Epithelial cell of proximal tubule (primary cell): ENCODE results near the gene TMEM163. TPM values are rescaled to one million over a fixed set of nuclear protein-coding genes. Genes with fewer than 3 reads are reported as not detected.

Experiments
- DNase-seq: peaks from one replicate; pipeline ENCODE4 v3.0.0-alpha.2; 2011; ENCODE audit warnings: low read depth
- H3K4me3 ChIP-seq: 2 replicates; pipeline ENCODE4 v1.5.1; 2011; ENCODE audit warnings: low read depth, mild to moderate bottlenecking, low read length
- total RNA-seq: library from RNA; depleted of rRNA; stranded (reverse); fragments of >200 nt; gene quantifications from 2 replicates; pipeline ENCODE4 v1.2.3, GENCODE V29; 2015
- TF ChIP-seq, protein P1 (sequence below): conservative IDR thresholded peaks from 2 replicates; pipeline ENCODE4 v1.5.1; 2012; ENCODE audit warnings: low read depth, mild to moderate bottlenecking, low read length

The TMEM163 gene
- total RNA-seq, 1 donor from 2014 or later = 0.40 TPM

DNA sequence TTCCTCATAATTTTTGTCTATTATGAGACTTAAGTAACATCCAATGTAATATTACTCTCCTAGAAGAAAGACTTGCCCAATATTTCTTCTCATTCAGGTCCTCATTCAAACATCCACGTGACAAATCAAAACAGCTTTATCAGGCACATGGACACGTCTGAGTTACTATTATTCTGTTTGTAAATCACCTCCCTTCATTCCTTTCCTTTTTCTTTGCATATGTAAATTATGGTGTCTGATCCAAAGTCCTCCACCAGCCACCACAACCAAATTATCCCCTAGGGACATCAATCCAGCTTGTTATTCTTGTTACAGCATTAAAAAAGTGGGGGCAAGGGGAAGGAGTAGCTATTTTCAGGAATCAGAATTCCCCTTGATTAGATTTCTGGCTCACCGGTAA is 7.1 kb downstream of the TMEM163 start:
- DNase-seq = no peak
- TF ChIP-seq, protein P1, sequence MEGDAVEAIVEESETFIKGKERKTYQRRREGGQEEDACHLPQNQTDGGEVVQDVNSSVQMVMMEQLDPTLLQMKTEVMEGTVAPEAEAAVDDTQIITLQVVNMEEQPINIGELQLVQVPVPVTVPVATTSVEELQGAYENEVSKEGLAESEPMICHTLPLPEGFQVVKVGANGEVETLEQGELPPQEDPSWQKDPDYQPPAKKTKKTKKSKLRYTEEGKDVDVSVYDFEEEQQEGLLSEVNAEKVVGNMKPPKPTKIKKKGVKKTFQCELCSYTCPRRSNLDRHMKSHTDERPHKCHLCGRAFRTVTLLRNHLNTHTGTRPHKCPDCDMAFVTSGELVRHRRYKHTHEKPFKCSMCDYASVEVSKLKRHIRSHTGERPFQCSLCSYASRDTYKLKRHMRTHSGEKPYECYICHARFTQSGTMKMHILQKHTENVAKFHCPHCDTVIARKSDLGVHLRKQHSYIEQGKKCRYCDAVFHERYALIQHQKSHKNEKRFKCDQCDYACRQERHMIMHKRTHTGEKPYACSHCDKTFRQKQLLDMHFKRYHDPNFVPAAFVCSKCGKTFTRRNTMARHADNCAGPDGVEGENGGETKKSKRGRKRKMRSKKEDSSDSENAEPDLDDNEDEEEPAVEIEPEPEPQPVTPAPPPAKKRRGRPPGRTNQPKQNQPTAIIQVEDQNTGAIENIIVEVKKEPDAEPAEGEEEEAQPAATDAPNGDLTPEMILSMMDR = no peak
- H3K4me3 ChIP-seq = no peak overlapping the region

DNA sequence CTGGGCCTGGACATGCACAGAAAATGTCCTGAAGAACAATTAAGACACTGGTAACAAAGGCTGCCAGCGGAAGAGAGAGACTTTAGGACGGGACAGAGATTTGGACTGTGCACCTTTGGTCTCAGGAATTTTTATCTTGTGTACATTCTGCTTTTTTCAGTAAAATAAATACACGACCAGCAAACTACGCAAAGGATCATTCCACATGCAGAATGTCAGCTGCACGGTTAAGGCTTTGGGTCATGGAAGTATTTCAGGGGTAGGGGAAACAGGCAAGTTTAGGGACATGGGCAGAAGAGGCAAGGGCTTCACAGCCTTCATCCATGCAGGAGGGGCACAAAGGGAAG is 11.5 kb downstream of the TMEM163 start:
- TF ChIP-seq, protein P1 = no peak
- H3K4me3 ChIP-seq = no peak overlapping the region
- DNase-seq = no peak

DNA sequence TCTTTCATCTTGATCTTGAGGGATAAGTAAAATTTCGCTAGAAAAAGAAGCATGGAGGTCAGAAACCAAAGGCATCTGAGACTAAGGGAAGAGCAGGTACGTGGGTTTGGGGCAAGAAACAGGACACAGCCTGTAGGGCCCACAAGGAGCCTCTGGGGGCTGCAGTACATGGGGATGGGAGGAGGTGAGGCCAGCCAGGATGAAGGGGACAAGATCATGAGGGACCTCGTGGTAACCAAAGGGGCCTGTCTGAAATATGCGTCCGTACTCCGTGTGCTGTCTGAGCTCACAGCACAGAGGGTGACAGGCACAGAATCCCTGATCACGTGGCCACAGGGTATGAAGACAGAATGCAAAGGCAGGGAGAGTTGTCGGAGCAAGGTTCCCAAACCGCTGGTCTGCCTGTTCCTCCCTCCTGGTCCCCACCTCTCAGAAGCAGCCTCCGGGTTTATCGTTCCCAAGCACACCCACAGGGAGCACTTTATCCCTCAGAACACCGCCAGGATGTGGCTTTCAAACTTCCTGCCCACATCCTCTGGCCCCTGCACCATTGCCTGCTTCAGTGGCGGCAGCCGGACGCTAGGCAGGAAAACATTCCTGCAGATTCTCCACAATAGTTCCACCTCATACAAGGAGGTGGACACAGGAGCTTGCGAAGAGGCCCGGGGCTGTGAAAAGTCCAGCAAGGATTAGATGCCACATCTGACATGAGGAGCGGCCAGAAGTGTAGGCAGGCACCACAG is 12.0 kb downstream of the TMEM163 start:
- H3K4me3 ChIP-seq = no peak overlapping the region
- TF ChIP-seq, protein P1 = no peak
- no peak for DNase-seq

DNA sequence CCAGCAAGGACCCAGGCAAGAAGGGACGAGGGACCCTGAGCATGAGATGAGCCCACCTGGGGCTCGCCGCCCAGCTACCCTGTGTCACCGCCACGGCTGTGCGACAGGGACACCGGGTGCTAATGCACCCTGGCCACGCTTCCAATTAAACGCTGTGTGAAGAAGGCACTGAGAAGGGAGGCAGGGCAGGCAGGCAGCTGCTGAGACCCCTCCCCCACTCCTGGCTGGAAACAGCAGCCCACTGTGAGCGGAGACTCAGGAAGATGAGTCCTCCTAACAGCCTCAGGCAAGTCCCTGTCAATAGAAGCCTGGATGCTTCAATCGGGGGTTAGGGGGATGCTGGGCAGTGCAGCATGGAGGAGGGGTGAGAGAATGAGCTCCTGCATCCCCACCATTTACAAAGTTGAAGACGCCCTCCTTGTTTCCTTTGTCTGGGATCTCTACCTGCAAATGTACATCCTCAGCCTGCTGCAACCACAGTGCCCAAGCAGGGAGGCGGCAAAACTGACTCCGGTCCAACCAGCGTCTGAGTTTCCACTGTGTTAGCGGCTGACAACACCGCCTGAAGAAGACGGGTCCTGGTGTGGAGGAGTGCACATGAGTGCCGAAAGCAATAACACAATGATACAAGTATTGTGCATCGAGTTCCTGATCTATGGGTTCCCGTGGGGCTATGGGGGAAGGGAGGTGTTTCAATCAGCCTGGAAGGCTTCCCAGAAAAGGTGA is 12.8 kb downstream of the TMEM163 start:
- TF ChIP-seq, protein P1 = no peak
- H3K4me3 ChIP-seq = no peak overlapping the region
- DNase-seq = no peak

DNA sequence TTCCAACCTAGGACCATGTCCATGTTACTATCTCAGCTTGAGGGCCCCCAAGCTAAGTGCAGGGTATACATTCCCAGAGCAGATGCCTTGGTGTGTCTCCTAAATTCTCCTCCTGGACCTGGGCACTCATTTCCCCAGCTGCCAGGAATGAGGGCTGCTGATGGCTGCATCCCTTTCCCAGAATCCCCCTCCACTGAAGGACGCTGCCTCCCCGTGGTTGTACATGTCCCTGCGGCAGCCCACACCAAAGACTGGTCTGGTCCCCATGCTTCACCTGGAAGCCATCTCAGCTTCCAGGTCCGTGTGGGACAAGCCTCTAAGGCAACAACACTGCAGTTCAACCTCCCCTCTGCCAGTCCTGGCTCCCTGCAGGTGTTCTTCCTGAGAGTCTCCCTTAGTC is 14.6 kb downstream of the TMEM163 start:
- no peak overlapping the region for H3K4me3 ChIP-seq
- TF ChIP-seq, protein P1 = no peak
- DNase-seq = no peak

DNA sequence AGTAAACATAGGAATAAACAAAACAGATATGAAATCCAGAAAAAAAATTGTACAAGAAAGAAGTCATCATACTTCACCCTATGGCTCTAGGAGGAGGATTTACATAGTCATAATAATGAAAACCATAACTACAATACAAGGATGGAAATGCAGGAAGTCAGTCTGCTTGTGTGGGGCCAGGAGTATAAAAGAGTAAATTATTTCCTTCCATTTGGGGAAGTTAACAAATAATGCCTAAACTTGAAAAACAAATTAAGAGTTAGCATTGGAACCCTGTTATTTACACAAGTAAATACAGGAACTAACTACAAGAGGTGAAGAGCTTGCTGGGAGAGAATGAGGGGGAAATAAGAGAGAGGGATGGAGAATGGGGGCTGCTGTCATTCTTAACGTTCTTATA is 15.4 kb downstream of the TMEM163 start:
- H3K4me3 ChIP-seq = no peak overlapping the region
- TF ChIP-seq, protein P1 = no peak
- DNase-seq = no peak

DNA sequence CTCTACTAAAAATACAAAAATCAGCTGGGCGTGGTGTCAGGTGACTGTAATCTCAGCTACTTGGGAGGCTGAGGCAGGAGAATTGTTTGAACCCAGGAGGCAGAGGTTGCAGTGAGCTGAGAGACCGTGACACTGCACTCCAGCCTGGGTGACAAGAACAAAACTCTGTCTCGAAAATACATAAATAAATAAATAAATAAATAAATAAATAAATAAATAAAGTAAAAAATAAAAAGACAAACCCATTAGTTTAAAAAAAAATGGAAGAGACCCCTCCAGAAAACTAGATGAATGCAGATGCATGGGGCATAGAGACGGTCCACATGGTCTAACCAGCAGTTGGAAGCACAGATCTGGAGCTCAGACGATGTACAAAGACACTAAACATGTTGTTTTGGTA is 18.1 kb downstream of the TMEM163 start:
- TF ChIP-seq, protein P1 = no peak
- no peak for DNase-seq
- no peak overlapping the region for H3K4me3 ChIP-seq
